ENCODE data around the gene PRR22.

Gene PRR22

DNA sequence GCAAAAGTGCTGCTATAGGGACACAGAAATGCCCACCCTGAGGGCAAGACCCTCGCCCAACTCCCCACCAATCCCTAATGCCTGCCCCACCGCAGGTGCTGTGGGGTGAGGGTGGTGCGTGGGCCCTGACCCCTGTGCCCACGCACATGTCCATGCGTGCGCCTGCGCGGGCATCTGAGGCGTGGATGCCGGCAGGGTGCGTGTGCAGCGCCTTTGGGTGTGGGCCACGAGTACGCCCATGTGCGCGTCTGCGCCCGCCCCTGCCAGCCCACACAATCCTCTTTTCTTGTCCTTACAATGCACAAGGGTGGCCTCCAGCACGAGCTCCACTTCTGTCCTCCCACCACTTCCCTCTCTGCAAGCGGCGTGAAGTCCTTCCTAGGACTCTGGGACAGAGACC, 40.6 kb upstream of the PRR22 start:
- Histone ChIP-seq H3K79me2 (ENCODE audit: control insufficient read depth, low read length) (no peaks in the 10 kb centered on the region), H3K9me2 (replicated peaks; ENCODE audit: control insufficient read depth, low read length) (no peaks in the 10 kb centered on the region), H3F3A (ENCODE audit: control insufficient read depth, insufficient read depth) (no peaks in the 10 kb centered on the region), H3K4me1 (ENCODE audit: control insufficient read depth, low read length) (peaks cover 33% of the 10 kb centered on the region), H4K20me1 (ENCODE audit: control insufficient read depth, insufficient read depth, low read depth, low read length) (no peaks in the 10 kb centered on the region), H3K4me3 (ENCODE audit: low read length) (no peak overlapping the region), H3K27me3 (ENCODE audit: control insufficient read depth, low read length) (peaks cover 23% of the 10 kb centered on the region), H3K9me3 (ENCODE audit: control insufficient read depth, insufficient read depth, low read length) (no peaks in the 10 kb centered on the region), H3K4me2 (ENCODE audit: low read length) (no peak overlapping the region), H3K27ac (ENCODE audit: low read depth, low read length) (no peak overlapping the region), H3K36me3 (ENCODE audit: control insufficient read depth, low read length) (no peaks in the 10 kb centered on the region)
- no peak for TF ChIP-seq EZH2phosphoT487 (IDR thresholded peaks at IDR 0.05; ENCODE audit: borderline replicate concordance, low read length)
- TF ChIP-seq, protein P1, sequence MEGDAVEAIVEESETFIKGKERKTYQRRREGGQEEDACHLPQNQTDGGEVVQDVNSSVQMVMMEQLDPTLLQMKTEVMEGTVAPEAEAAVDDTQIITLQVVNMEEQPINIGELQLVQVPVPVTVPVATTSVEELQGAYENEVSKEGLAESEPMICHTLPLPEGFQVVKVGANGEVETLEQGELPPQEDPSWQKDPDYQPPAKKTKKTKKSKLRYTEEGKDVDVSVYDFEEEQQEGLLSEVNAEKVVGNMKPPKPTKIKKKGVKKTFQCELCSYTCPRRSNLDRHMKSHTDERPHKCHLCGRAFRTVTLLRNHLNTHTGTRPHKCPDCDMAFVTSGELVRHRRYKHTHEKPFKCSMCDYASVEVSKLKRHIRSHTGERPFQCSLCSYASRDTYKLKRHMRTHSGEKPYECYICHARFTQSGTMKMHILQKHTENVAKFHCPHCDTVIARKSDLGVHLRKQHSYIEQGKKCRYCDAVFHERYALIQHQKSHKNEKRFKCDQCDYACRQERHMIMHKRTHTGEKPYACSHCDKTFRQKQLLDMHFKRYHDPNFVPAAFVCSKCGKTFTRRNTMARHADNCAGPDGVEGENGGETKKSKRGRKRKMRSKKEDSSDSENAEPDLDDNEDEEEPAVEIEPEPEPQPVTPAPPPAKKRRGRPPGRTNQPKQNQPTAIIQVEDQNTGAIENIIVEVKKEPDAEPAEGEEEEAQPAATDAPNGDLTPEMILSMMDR (IDR thresholded peaks at IDR 0.05; ENCODE audit: low read depth, low read length, poor library complexity, severe bottlenecking) = no peak

DNA sequence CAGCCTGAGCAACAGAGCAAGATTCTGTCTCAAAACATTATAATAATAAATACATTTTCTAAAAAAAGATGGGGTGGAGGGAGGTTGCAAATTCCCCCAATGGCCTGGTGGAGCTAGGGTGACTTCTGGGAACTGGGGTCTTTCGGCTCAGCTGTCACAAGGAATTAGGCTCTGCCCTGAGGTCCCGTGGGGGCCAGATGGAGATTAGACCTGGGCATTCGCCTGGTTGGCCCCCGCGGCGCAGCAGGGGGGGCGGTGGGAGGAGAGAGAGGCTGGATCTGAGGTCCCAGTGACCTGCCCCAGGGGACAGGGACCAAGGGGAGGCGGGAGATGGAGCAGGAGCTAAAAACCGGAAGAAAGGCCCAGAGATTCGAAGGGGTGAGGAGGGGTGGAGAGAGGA, 40.2 kb upstream of the PRR22 start:
- Histone ChIP-seq H3K27me3 (ENCODE audit: control insufficient read depth, low read length) (peaks cover 23% of the 10 kb centered on the region), H3K27ac (ENCODE audit: low read depth, low read length) (no peak overlapping the region), H3K79me2 (ENCODE audit: control insufficient read depth, low read length) (no peaks in the 10 kb centered on the region), H3K36me3 (ENCODE audit: control insufficient read depth, low read length) (no peaks in the 10 kb centered on the region), H3K4me2 (ENCODE audit: low read length) (no peak overlapping the region), H4K20me1 (ENCODE audit: control insufficient read depth, insufficient read depth, low read depth, low read length) (no peaks in the 10 kb centered on the region), H3K4me1 (ENCODE audit: control insufficient read depth, low read length) (peaks cover 32% of the 10 kb centered on the region), H3K9me3 (ENCODE audit: control insufficient read depth, insufficient read depth, low read length) (no peaks in the 10 kb centered on the region), H3K9me2 (replicated peaks; ENCODE audit: control insufficient read depth, low read length) (no peaks in the 10 kb centered on the region), H3K4me3 (ENCODE audit: low read length) (no peak overlapping the region), H3F3A (ENCODE audit: control insufficient read depth, insufficient read depth) (no peaks in the 10 kb centered on the region)
- TF ChIP-seq EZH2phosphoT487 (IDR thresholded peaks at IDR 0.05; ENCODE audit: borderline replicate concordance, low read length) = no peak
- TF ChIP-seq, protein P1 (IDR thresholded peaks at IDR 0.05; ENCODE audit: low read depth, low read length, poor library complexity, severe bottlenecking) = no peak

DNA sequence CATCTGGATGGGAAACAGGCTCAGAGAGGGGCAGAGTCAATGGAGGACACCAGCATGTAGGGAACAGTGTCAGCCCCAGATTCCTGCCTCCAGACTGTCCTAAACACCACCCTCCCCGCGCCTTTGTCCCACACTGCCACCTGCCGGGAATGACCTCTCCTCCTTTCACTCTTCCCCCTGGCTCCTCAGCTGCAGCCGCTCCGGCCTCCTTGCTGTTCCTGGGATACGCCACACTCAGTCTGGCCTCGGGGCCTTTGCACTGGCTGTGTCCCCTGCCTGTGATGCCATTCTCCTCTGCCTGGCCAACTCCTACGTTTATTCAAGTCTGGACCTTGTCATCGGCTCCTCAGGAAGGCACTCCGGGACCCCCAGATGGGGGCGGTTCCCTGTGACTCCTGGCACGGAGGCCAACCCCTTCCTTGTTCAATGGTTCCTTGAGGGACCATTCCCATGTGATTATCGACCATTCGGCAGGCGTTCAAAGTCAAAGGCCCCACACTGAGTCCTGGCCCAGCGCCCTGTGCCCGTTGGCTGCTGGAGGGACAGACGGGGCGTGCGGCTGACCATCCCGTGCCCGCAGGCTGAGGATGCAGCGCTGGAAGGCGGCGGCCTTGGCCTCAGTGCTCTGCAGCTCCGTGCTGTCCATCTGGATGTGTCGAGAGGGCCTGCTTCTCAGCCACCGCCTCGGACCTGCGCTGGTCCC, 39.2 kb upstream of the PRR22 start:
- no peak overlapping the region for H3K27ac ChIP-seq (ENCODE audit: low read depth, low read length)
- H3F3A ChIP-seq (ENCODE audit: control insufficient read depth, insufficient read depth) = no peaks in the 10 kb centered on the region
- H3K9me3 ChIP-seq (ENCODE audit: control insufficient read depth, insufficient read depth, low read length) = no peaks in the 10 kb centered on the region
- no peaks in the 10 kb centered on the region for H3K36me3 ChIP-seq (ENCODE audit: control insufficient read depth, low read length)
- H3K4me2 ChIP-seq (ENCODE audit: low read length) = no peak overlapping the region
- H3K79me2 ChIP-seq (ENCODE audit: control insufficient read depth, low read length) = no peaks in the 10 kb centered on the region
- H3K27me3 ChIP-seq (ENCODE audit: control insufficient read depth, low read length) = peaks cover 17% of the 10 kb centered on the region
- H3K4me3 ChIP-seq (ENCODE audit: low read length) = no peak overlapping the region
- H4K20me1 ChIP-seq (ENCODE audit: control insufficient read depth, insufficient read depth, low read depth, low read length) = no peaks in the 10 kb centered on the region
- H3K4me1 ChIP-seq (ENCODE audit: control insufficient read depth, low read length) = peaks cover 22% of the 10 kb centered on the region
- no peak for TF ChIP-seq EZH2phosphoT487 (IDR thresholded peaks at IDR 0.05; ENCODE audit: borderline replicate concordance, low read length)
- TF ChIP-seq, protein P1 (IDR thresholded peaks at IDR 0.05; ENCODE audit: low read depth, low read length, poor library complexity, severe bottlenecking) = no peak
- H3K9me2 ChIP-seq (replicated peaks; ENCODE audit: control insufficient read depth, low read length) = no peaks in the 10 kb centered on the region
